ACC112 (cell line): ENCODE data around the gene ATP6V1C2.

ENCODE experiments used
- H2AFZ ChIP-seq: fragments of 200-600 bp; sonication (generic); one replicate; pipeline ENCODE4 v1.6.0; 2017; ENCODE audit warnings: antibody characterized with exemption, low read length; ENCODE audit not compliant: unreplicated experiment
- H3K27ac ChIP-seq: fragments of 200-600 bp; sonication (generic); 2 replicates; pipeline ENCODE4 v1.5.1; 2014; ENCODE audit warnings: low read depth, mild to moderate bottlenecking, antibody characterized with exemption, low read length, moderate library complexity
- H3K27me3 ChIP-seq: fragments of 200-600 bp; sonication (generic); 2 replicates; pipeline ENCODE4 v1.6.1; 2014; ENCODE audit warnings: mild to moderate bottlenecking, antibody characterized with exemption, low read length, moderate library complexity, mixed read lengths; ENCODE audit not compliant: insufficient read depth
- H3K36me3 ChIP-seq: fragments of 200-600 bp; sonication (generic); 2 replicates; pipeline ENCODE4 v1.6.1; 2016; ENCODE audit warnings: mild to moderate bottlenecking, antibody characterized with exemption, low read length, moderate library complexity, mixed read lengths; ENCODE audit not compliant: insufficient read depth
- H3K4me1 ChIP-seq: fragments of 200-600 bp; sonication (generic); one replicate; pipeline ENCODE4 v1.6.1; 2016; ENCODE audit warnings: low read length, mixed read lengths; ENCODE audit not compliant: insufficient read depth, unreplicated experiment, control insufficient read depth
- H3K4me3 ChIP-seq: fragments of 200-600 bp; sonication (generic); 2 replicates; pipeline ENCODE4 v1.5.1; 2014; ENCODE audit warnings: mild to moderate bottlenecking, low read depth, low read length
- H3K79me2 ChIP-seq: fragments of 200-600 bp; sonication (generic); one replicate; pipeline ENCODE4 v1.6.0; 2016; ENCODE audit warnings: low read length; ENCODE audit not compliant: control insufficient read depth, unreplicated experiment, insufficient read depth

The ATP6V1C2 gene

DNA sequence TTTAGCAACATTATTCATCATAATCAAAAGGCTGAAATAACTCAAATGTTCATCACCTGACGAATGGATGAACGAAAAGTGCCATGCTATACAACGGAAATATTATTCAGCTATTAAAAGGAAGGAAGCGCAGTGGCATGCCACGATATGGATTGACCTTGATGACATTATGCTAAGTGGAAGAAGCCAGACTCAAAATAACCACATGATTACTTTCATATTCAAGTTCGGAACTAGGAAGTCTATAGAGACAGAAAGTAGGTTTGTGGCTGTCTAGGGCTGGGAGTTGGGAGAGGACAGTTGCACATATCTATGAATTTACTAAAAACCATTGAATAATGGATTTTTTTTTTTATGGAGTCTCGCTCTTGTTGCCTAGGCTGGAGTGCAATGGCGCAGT is 104.6 kb downstream of the ATP6V1C2 start:
- no peak overlapping the region for H3K27ac ChIP-seq
- H3K4me3 ChIP-seq = no peak overlapping the region
- no peaks in the 10 kb centered on the region for H3K4me1 ChIP-seq
- no peaks in the 10 kb centered on the region for H3K79me2 ChIP-seq
- H3K27me3 ChIP-seq = peaks cover 82% of the 10 kb centered on the region
- no peak overlapping the region for H2AFZ ChIP-seq
- H3K36me3 ChIP-seq = no peaks in the 10 kb centered on the region

DNA sequence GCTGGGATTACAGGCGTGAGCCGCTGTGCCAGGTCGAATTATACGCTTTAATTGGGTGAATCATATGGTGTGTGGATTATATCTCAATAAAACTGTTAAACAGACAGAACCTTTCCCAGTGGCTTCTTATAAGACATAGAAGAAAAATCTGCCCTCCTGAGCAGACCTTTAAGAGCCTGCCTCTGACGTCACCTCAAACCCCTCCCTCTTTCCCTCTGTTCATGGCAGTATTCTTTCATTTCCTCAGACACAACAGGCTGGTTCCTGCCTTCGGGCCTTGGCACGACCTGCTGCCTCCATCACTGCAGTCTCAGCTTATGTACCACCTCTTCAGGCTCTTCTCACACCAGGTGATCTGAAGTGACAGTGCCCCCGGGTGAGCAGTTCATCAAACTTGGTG is 105.2 kb downstream of the ATP6V1C2 start:
- Histone ChIP-seq H3K79me2 (no peaks in the 10 kb centered on the region), H3K27ac (no peak overlapping the region), H2AFZ (no peak overlapping the region), H3K4me3 (no peak overlapping the region), H3K36me3 (no peaks in the 10 kb centered on the region), H3K27me3 (peaks cover 82% of the 10 kb centered on the region), H3K4me1 (no peaks in the 10 kb centered on the region)

DNA sequence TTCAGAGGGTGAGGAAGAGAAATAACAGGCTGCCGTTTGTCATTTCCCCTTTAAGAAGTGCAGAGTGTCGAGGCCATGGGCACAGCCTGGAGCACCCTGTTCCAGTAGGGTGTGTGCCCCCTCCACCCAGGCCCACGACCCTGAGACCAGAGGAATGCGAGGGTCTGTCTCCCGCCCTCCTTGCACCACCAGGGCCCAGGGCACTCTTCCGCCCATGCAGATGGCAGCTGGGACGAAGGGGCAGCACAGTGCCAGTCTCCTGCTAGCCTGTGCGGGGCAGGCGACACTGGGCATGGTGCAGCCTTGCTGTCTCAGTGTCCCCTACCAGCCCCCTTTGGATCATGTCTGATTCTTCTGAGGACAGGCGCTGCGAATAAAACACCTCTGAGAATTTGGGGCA is 106.9 kb downstream of the ATP6V1C2 start:
- no peaks in the 10 kb centered on the region for H3K4me1 ChIP-seq
- no peak overlapping the region for H2AFZ ChIP-seq
- no peak overlapping the region for H3K4me3 ChIP-seq
- H3K79me2 ChIP-seq = no peaks in the 10 kb centered on the region
- no peak overlapping the region for H3K27ac ChIP-seq
- H3K36me3 ChIP-seq = no peaks in the 10 kb centered on the region
- H3K27me3 ChIP-seq = peaks cover 79% of the 10 kb centered on the region

DNA sequence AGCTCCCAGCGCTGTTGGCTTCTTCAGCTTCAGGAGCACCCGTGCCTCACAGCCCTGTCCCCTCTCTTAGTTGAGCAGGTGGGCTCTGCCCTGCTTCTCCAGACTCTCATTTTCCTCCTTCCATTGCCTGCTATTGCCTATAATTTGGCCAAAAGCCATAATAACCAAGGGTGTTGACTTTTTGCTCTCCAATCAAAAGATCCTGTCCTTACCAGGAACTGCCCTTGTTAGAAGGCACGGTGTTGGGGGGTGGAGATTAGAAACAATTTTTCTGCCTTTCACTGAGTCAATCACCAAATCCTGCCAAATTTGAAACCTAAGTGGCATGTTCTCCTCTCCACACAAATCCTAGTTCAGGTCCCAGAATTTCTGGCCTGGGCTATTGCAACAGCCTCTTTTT is 107.9 kb downstream of the ATP6V1C2 start:
- no peak overlapping the region for H3K4me3 ChIP-seq
- H3K27me3 ChIP-seq = peaks cover 70% of the 10 kb centered on the region
- H3K36me3 ChIP-seq = no peaks in the 10 kb centered on the region
- H3K27ac ChIP-seq = no peak overlapping the region
- H3K4me1 ChIP-seq = no peaks in the 10 kb centered on the region
- no peaks in the 10 kb centered on the region for H3K79me2 ChIP-seq
- H2AFZ ChIP-seq = no peak overlapping the region

DNA sequence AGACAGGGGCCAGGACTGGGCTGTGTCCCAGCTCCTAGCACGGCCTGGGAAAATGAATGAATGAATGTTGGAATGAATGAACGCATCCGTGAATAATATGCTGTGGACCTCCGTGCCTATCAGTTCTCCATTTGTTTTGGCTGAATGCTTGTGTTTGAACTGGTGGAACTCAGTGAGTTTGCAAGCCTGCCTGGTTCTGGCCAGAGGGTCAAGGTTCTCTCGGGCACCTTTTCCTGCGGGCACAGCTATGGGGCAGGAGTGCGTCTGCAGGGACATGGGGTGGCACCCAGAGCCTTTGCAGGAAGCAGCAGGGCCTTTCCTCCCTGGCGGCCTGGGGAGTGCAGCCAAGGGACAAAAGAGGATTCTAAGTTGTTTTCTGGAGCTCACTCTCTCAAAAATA is 108.8 kb downstream of the ATP6V1C2 start:
- Histone ChIP-seq H3K36me3 (no peaks in the 10 kb centered on the region), H3K27ac (no peak overlapping the region), H3K27me3 (peaks cover 61% of the 10 kb centered on the region), H3K4me3 (no peak overlapping the region), H2AFZ (no peak overlapping the region), H3K79me2 (no peaks in the 10 kb centered on the region), H3K4me1 (no peaks in the 10 kb centered on the region)

DNA sequence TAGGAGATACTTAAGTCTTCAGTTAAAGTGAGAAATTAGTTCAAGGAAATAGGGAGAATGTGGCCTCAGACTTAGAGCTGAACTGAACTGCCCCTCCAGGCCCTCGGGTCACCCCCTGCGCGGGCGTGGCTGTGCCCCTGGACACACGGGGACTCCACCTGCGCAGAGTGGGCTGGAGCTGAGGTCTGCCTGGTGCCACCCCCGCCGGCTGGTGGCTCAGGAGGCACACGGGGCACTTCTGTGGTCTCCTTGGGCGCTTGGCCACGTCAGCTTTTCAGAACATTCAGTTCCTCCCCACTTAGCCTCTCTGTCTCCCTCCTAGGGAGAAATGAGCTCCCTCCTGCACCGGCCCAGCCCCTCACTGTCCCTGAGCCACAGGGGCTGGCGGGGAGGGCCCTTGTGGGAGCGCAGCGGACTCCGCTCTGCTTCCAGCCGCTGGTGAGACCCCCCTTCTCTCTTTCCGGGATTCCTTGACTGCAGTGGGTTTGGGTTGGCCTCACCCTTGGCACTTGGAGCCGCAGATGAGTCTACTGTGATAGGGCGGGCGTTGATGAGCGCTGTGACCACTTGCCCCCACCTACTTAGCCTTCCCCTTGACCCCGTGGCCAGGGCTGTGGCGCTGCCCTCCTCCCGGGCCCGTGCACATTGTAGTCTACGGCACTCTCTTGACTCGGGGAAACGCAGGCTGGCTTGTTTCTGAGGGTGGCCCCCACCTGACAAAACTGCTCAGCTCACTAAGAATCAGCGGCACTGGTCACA is 109.4 kb downstream of the ATP6V1C2 start:
- Histone ChIP-seq H3K36me3 (no peaks in the 10 kb centered on the region), H3K79me2 (no peaks in the 10 kb centered on the region), H3K4me1 (no peaks in the 10 kb centered on the region), H2AFZ (no peak overlapping the region), H3K4me3 (no peak overlapping the region), H3K27ac (no peak overlapping the region), H3K27me3 (peaks cover 55% of the 10 kb centered on the region)

DNA sequence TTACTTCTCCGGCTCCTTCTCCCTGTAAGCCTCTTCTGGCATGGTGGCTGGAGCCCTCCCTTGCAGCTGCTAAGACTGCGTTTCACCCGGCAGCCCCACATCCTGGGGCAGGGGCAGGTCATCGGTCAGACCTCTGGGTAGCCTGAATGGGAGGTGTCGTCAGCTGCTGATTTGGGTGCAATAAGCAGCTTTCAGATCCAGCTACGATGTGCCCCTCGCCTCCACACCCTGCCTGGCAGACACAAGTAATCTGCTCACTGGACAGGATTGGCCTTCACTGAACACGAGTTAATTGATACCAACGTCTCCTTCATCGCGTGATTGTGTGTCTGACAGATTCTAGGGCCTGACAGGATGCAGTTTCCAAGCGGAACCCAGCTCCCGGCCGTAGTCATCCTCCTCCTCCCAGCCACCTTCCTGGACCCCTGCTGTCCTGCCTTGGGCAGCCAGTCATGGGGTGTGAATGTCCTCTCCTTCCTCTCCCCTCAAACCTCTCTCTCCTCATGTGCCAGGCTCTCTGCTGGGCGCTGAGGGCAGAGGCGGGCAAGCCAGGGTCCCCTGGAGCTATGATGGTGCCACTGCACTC is 110.1 kb downstream of the ATP6V1C2 start:
- H3K27ac ChIP-seq = no peak overlapping the region
- H3K4me3 ChIP-seq = no peak overlapping the region
- H3K27me3 ChIP-seq = peaks cover 50% of the 10 kb centered on the region
- H3K79me2 ChIP-seq = no peaks in the 10 kb centered on the region
- H3K36me3 ChIP-seq = no peaks in the 10 kb centered on the region
- H3K4me1 ChIP-seq = no peaks in the 10 kb centered on the region
- no peak overlapping the region for H2AFZ ChIP-seq

DNA sequence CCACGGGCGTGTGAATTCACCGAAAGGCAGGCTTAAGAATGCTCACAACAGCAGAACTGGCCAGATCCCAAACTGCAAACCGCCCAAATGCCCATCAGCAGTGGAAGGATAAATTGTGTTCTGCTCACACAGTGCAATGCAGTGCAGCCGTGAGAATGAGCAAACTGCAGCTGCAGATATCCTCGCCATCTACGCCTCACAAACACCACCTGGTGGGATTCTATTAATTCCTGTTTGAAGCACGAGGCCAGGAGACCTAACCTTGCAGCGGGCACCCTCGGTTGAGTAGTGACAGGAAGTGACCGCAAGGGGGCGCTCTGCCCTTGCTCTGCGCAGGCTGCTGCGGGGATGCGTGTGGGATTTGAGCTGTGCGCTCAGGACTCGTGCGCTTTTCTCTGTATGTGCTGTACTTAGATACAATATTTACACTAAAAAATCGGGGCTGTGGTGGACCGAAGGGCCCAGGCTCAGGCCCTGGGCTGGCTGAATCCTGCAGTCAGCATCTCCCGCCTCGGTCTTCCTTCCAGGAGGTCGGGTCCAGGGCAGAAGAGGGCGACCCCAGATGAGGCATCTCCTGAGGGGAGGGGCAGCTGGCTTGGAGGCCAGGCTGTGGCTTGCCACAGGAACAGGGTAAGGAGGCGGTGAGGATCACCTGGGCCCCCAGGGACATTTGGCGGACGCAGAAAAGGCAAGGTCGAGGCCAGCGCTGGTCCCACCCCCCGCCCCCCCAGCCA is 110.9 kb downstream of the ATP6V1C2 start:
- Histone ChIP-seq H2AFZ (no peak overlapping the region), H3K79me2 (no peaks in the 10 kb centered on the region), H3K27me3 (peaks cover 49% of the 10 kb centered on the region), H3K4me3 (no peak overlapping the region), H3K36me3 (no peaks in the 10 kb centered on the region), H3K27ac (no peak overlapping the region), H3K4me1 (no peaks in the 10 kb centered on the region)

DNA sequence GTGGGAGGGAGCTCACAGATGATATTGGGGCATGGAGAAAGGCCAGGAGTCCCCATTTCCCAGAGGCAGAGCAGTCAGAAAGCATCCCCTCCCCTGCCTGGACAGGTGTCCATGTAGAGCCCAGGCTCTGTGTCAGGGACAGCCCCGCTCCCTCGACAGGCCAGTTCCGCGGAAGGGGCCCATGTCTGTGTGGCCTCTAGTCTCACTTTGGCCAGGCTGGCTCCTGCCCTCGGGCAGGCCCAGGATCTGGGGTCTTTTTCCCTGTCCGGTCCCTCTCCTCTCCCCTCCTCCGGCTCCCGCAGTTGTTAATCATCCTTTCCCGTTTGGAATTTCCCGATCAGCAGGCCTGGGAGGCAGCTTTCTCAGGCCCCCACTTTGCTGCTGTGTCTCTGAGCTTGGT is 111.6 kb downstream of the ATP6V1C2 start:
- no peaks in the 10 kb centered on the region for H3K79me2 ChIP-seq
- no peaks in the 10 kb centered on the region for H3K36me3 ChIP-seq
- no peak overlapping the region for H3K27ac ChIP-seq
- H3K4me1 ChIP-seq = no peaks in the 10 kb centered on the region
- H3K27me3 ChIP-seq = peaks cover 52% of the 10 kb centered on the region
- no peak overlapping the region for H3K4me3 ChIP-seq
- no peak overlapping the region for H2AFZ ChIP-seq

DNA sequence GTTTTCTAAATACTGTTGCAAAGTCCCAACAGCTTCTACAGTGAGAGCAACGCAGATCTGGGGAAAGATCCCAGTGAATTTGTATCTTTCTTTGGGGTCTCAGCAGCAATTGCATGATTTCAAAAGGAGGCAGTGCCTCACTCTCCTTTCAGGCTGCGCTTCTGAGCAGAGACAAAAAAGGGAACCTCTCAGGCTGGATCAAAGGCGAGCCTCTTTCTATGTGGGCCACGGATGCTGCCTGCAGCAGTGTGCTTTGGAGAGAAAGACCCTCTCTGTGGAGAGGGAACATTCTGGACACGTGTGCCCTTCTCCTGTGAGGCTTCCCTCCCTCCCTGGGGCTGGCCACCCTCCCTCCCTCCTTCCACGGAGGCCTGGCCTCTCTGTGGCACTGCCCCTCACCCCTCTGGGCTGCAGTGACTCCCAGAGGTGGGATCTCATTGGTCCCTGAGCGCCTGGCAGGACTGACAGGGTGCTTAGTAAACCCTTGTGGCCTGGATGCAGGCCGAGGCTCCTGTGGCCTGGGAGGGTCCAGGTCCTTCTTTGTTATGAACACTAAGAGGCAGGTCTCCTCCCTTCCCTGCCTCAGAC is 112.7 kb downstream of the ATP6V1C2 start:
- Histone ChIP-seq H3K79me2 (no peaks in the 10 kb centered on the region), H3K4me3 (no peak overlapping the region), H2AFZ (no peak overlapping the region), H3K27ac (no peak overlapping the region), H3K36me3 (no peaks in the 10 kb centered on the region), H3K4me1 (no peaks in the 10 kb centered on the region), H3K27me3 (peaks cover 52% of the 10 kb centered on the region)
